Body of pancreas (tissue), 4 donors: ENCODE measurements around the gene MLLT10.

Experiments
- CTCF ChIP-seq, 7 experiments: fragments of 450-650 bp in 4 of 7; fragments of 200-600 bp in 3 of 7; sonication (generic) in 3 of 7; IDR thresholded peaks; one replicate each; pipeline ENCODE4 v1.5.1; 2016 to 2019; ENCODE audit warnings: antibody characterized with exemption in 7 of 7
- POLR2A ChIP-seq, 3 donors: fragments of 450-650 bp; IDR thresholded peaks; one replicate each; pipeline ENCODE4 v1.6.1; 2016; ENCODE audit warnings: antibody characterized with exemption in 3 of 3, mild to moderate bottlenecking in 2 of 3

GRCh38 chr10:21511946-21512572 lies 22.0 kb upstream of the MLLT10 start:
- no peak for TF ChIP-seq POLR2A (IDR thresholded peaks at IDR 0.05)
- TF ChIP-seq CTCF (IDR thresholded peaks at IDR 0.05) = no peak
